UCSD-AML1 (cell line): ENCODE results near the gene TSGA10IP.

Experiments used
- DNase-seq: peaks from one replicate; lab custom pipeline; 2025; ENCODE audit not compliant: unreplicated experiment; lab: John Stamatoyannopoulos, UW

The TSGA10IP gene

GRCh38 chr11:65973439-65974110 is 28.3 kb downstream of the TSGA10IP start:
- DNase-seq = no peak

- no peak for DNase-seq
Observed at GRCh38 chr11:65975771-65976170, 30.5 kb downstream of the TSGA10IP start.

GRCh38 chr11:65976216-65977176 is 31.2 kb downstream of the TSGA10IP start:
- no peak for DNase-seq

- DNase-seq = no peak
Observed at GRCh38 chr11:65977621-65978390, 32.5 kb downstream of the TSGA10IP start.

- DNase-seq = no peak
Observed at GRCh38 chr11:65978391-65979238, 33.3 kb downstream of the TSGA10IP start.

- DNase-seq = no peak
Observed at GRCh38 chr11:65979261-65979759, 34.0 kb downstream of the TSGA10IP start.

- DNase-seq = no peak
Observed at GRCh38 chr11:65981101-65981740, 35.9 kb downstream of the TSGA10IP start.

GRCh38 chr11:65981972-65982823 is 36.9 kb downstream of the TSGA10IP start:
- DNase-seq = no peak

- no peak for DNase-seq
Observed at GRCh38 chr11:65982824-65983588, 37.7 kb downstream of the TSGA10IP start.

GRCh38 chr11:65983589-65983987 is 38.3 kb downstream of the TSGA10IP start:
- no peak for DNase-seq

- DNase-seq = no peak
Observed at GRCh38 chr11:65987336-65987735, 42.1 kb downstream of the TSGA10IP start.

- DNase-seq = peak; percentile 83
Observed at GRCh38 chr11:65988791-65989592, 43.7 kb downstream of the TSGA10IP start.

- no peak for DNase-seq
Observed at GRCh38 chr11:65992056-65992455, 46.8 kb downstream of the TSGA10IP start.

GRCh38 chr11:65997286-65997685 is 52.0 kb downstream of the TSGA10IP start:
- DNase-seq = no peak

- peak; percentile 97 for DNase-seq
Observed at GRCh38 chr11:66001942-66002647, 56.8 kb downstream of the TSGA10IP start, which contains the start of the genes BANF1 and EIF1AD. Gene BANF1 (plus strand): TSS chr11:66002503. CDS start chr11:66003251, 748 bp downstream. Gene EIF1AD (minus strand): TSS chr11:66002157. CDS start chr11:66000389, 1,768 bp downstream.

- DNase-seq = peak; percentile 85
Observed at GRCh38 chr11:66002648-66003225, 57.5 kb downstream of the TSGA10IP start.
